SK-N-SH (cell line): Measurements from ENCODE around the gene CNTNAP5. TPM values are rescaled to one million over a fixed set of nuclear protein-coding genes. Genes with fewer than 3 reads are reported as not detected.

Experiments used
- CTCF ChIA-PET: fragments of 300-600, 350-600 bp; formaldehyde crosslinking; extraction: SDS; loops from one replicate; lab custom pipeline; 2021; lab: Yijun Ruan, JAX
- POLR2A ChIA-PET: fragments of 350-600 bp; sonication (Branson Sonifier 250); formaldehyde crosslinking; extraction: SDS; loops from one replicate; lab custom pipeline; 2020; ENCODE audit warnings: antibody characterized with exemption, inconsistent platforms; lab: Yijun Ruan, JAX
- DNase-seq: peaks from one replicate; pipeline ENCODE4 v3.0.0; 2012
- H2AFZ ChIP-seq: fragments of 200-600 bp; sonication (generic); 2 replicates; pipeline ENCODE4 v1.8.1; 2016; ENCODE audit warnings: antibody characterized with exemption, mild to moderate bottlenecking, low read depth
- H3F3A ChIP-seq: fragments of 200-600 bp; sonication (generic); replicated peaks from 2 replicates; pipeline ENCODE3; 2016; ENCODE audit warnings: antibody characterized with exemption, mild to moderate bottlenecking; ENCODE audit not compliant: insufficient read depth
- H3K27ac ChIP-seq, 2 experiments: fragments of 200-500 bp in 1 of 2; fragments of 200-600 bp in 1 of 2; sonication (Bioruptor generic) in 1 of 2; sonication (generic), shearing (Covaris generic) in 1 of 2; 2 replicates each; pipeline versions ENCODE4 v1.5.1 to v1.6.1; 2014 to 2016; ENCODE audit warnings: low read depth in 2 of 2, inconsistent platforms in 1 of 2, low read length in 1 of 2, mild to moderate bottlenecking in 1 of 2, mixed read lengths in 1 of 2
- H3K27me3 ChIP-seq: fragments of 200-600 bp; sonication (generic), shearing (Covaris generic); 2 replicates; pipeline ENCODE4 v1.6.1; 2016; ENCODE audit warnings: mixed run types; ENCODE audit not compliant: insufficient read depth
- H3K36me3 ChIP-seq, 2 experiments: fragments of 200-500 bp in 1 of 2; fragments of 200-600 bp in 1 of 2; sonication (Bioruptor generic) in 1 of 2; sonication (generic) in 1 of 2; replicated peaks in 1 of 2; 2 replicates each; pipeline versions ENCODE3 to v1.5.1; 2014 to 2016; ENCODE audit warnings: low read length in 1 of 2, mild to moderate bottlenecking in 1 of 2; ENCODE audit not compliant: insufficient read depth in 2 of 2, control insufficient read depth in 1 of 2
- H3K4me1 ChIP-seq, 2 experiments: fragments of 200-500 bp in 1 of 2; fragments of 200-600 bp in 1 of 2; sonication (Bioruptor generic) in 1 of 2; sonication (generic), shearing (Covaris generic) in 1 of 2; 2 replicates each; pipeline versions ENCODE4 v1.5.1 to v1.6.1; 2014 to 2016; ENCODE audit warnings: low read depth in 1 of 2, low read length in 1 of 2, mixed run types in 1 of 2; ENCODE audit not compliant: insufficient read depth in 2 of 2, control insufficient read depth in 1 of 2
- H3K4me2 ChIP-seq: fragments of 200-600 bp; sonication (generic), shearing (Covaris generic); 2 replicates; pipeline ENCODE4 v1.6.1; 2017; ENCODE audit warnings: mixed run types
- H3K4me3 ChIP-seq, 2 experiments: fragments of 200-500 bp in 1 of 2; fragments of 200-600 bp in 1 of 2; sonication (Bioruptor generic) in 1 of 2; sonication (generic), shearing (Covaris generic) in 1 of 2; 2 replicates each; pipeline versions ENCODE4 v1.5.1 to v1.8.1; 2014 to 2016; ENCODE audit warnings: low read depth in 2 of 2, inconsistent platforms in 1 of 2, low read length in 1 of 2, mild to moderate bottlenecking in 1 of 2, mixed read lengths in 1 of 2, moderate library complexity in 1 of 2
- H3K79me2 ChIP-seq: fragments of 200-600 bp; sonication (generic); 2 replicates; pipeline ENCODE4 v1.8.1; 2017; ENCODE audit warnings: mild to moderate bottlenecking; ENCODE audit not compliant: insufficient read depth
- H3K9ac ChIP-seq: fragments of 200-600 bp; sonication (generic); 2 replicates; pipeline ENCODE4 v1.6.1; 2017; ENCODE audit warnings: mixed run types
- H3K9me2 ChIP-seq: fragments of 200-600 bp; sonication (generic); 2 replicates; pipeline ENCODE4 v1.6.1; 2017; ENCODE audit warnings: mixed run types
- H3K9me3 ChIP-seq: fragments of 200-600 bp; sonication (generic); 2 replicates; pipeline ENCODE4 v1.6.1; 2017; ENCODE audit warnings: mixed run types, mild to moderate bottlenecking, moderate library complexity
- H4K20me1 ChIP-seq: fragments of 200-600 bp; sonication (generic); 2 replicates; pipeline ENCODE4 v1.6.1; 2017; ENCODE audit warnings: mild to moderate bottlenecking, mixed run types; ENCODE audit not compliant: insufficient read depth
- ELF1 ChIP-seq: IDR thresholded peaks from 2 replicates; pipeline ENCODE4 v1.4.0; 2012
- EP300 ChIP-seq, 2 experiments: IDR thresholded peaks; 2 replicates each; pipeline versions ENCODE4 v1.4.0 to v1.6.1; 2012; ENCODE audit warnings: borderline replicate concordance in 1 of 2, low read depth in 1 of 2, low read length in 1 of 2
- EZH2phosphoT487 ChIP-seq: fragments of 200-600 bp; sonication (generic); IDR thresholded peaks from 2 replicates; pipeline ENCODE4 v1.6.1; 2017; ENCODE audit warnings: low read depth, mixed run types, mild to moderate bottlenecking, antibody characterized with exemption, moderate library complexity, borderline replicate concordance
- FOSL2 ChIP-seq: IDR thresholded peaks from 2 replicates; pipeline ENCODE4 v1.4.0; 2012; ENCODE audit warnings: low read depth, mild to moderate bottlenecking, moderate library complexity, borderline replicate concordance
- FOXM1 ChIP-seq: IDR thresholded peaks from 2 replicates; pipeline ENCODE4 v1.4.0; 2012; ENCODE audit warnings: low read depth, mild to moderate bottlenecking
- GABPA ChIP-seq: IDR thresholded peaks from 2 replicates; pipeline ENCODE4 v1.4.0; 2012; ENCODE audit warnings: low read depth, mild to moderate bottlenecking
- GATA2 ChIP-seq: sonication (generic); formaldehyde crosslinking; IDR thresholded peaks from 2 replicates; pipeline ENCODE4 v1.5.0; 2020; ENCODE audit warnings: mild to moderate bottlenecking, missing genetic modification reagents
- JUND ChIP-seq: IDR thresholded peaks from 2 replicates; pipeline ENCODE4 v1.4.0; 2012
- NFIC ChIP-seq: IDR thresholded peaks from 2 replicates; pipeline ENCODE4 v1.4.0; 2012; ENCODE audit warnings: borderline replicate concordance
- PBX3 ChIP-seq: IDR thresholded peaks from 2 replicates; pipeline ENCODE4; 2012
- POLR2AphosphoS5 ChIP-seq: IDR thresholded peaks from 2 replicates; pipeline ENCODE4 v1.6.1; 2012; ENCODE audit warnings: low read depth, low read length
- RAD21 ChIP-seq: IDR thresholded peaks from 2 replicates; pipeline ENCODE4 v1.6.1; 2012; ENCODE audit warnings: mild to moderate bottlenecking, low read length
- RCOR1 ChIP-seq: fragments of 150-350 bp; IDR thresholded peaks from 2 replicates; pipeline ENCODE4 v1.6.1; 2017; ENCODE audit warnings: antibody characterized with exemption, low read length
- RFX5 ChIP-seq: IDR thresholded peaks from 2 replicates; pipeline ENCODE4 v1.6.1; 2012; ENCODE audit warnings: mild to moderate bottlenecking, improper control_type of control experiment, low read length
- RXRA ChIP-seq: IDR thresholded peaks from 2 replicates; pipeline ENCODE4 v1.4.0; 2012; ENCODE audit warnings: low read depth, mild to moderate bottlenecking, borderline replicate concordance
- SIN3A ChIP-seq: IDR thresholded peaks from 2 replicates; pipeline ENCODE4 v1.6.1; 2012; ENCODE audit warnings: low read depth, mild to moderate bottlenecking, low read length, moderate library complexity, borderline replicate concordance
- SMC3 ChIP-seq: IDR thresholded peaks from 2 replicates; pipeline ENCODE4 v1.6.1; 2012; ENCODE audit warnings: low read depth, low read length, improper control_type of control experiment
- TAF1 ChIP-seq: IDR thresholded peaks from 2 replicates; pipeline ENCODE4 v1.6.1; 2012; ENCODE audit warnings: low read depth, mild to moderate bottlenecking, low read length, moderate library complexity, borderline replicate concordance
- TCF12 ChIP-seq: IDR thresholded peaks from 2 replicates; pipeline ENCODE4 v1.4.0; 2012
- TEAD4 ChIP-seq: IDR thresholded peaks from 2 replicates; pipeline ENCODE4 v1.4.0; 2012; ENCODE audit warnings: mild to moderate bottlenecking, borderline replicate concordance; ENCODE audit not compliant: insufficient read depth
- USF1 ChIP-seq: IDR thresholded peaks from 2 replicates; pipeline ENCODE4 v1.4.0; 2012; ENCODE audit warnings: low read depth, borderline replicate concordance
- YY1 ChIP-seq: IDR thresholded peaks from 2 replicates; pipeline ENCODE4 v1.4.0; 2012; ENCODE audit warnings: low read depth, mild to moderate bottlenecking
- WGBS: methylation state at CpG from one replicate; pipeline ENCODE4 v1.1.6; 2017; ENCODE audit warnings: low lambda C conversion rate; 5-methylcytosine and 5-hydroxymethylcytosine counted together
- polyA plus RNA-seq, 3 experiments: library from polyadenylated mRNA; depleted of rRNA; stranded (reverse); fragments of >200 nt; gene quantifications; 2 replicates each; pipeline ENCODE4 v1.2.3, GENCODE V29; 2012
- TF ChIP-seq, protein P1 (sequence below): IDR thresholded peaks from 2 replicates; pipeline ENCODE4 v1.6.1; 2012; ENCODE audit warnings: mild to moderate bottlenecking, low read depth, low read length, moderate library complexity
- TF ChIP-seq, protein P2 (sequence below): fragments of 150-350 bp; IDR thresholded peaks from 2 replicates; pipeline ENCODE4 v1.6.1; 2017; ENCODE audit warnings: antibody characterized with exemption, low read length, low read depth, borderline replicate concordance

Gene CNTNAP5
- polyA plus RNA-seq, 1 of the 3 experiments (the other 2 are of a cell fraction), result 0.08 TPM

- Histone ChIP-seq H3K9me3 (peaks cover 5% of the 10 kb centered on the region), H3K9ac (no peak overlapping the region), H3K4me1 (no peaks in the 10 kb centered on the region), H3K4me3 (no peak overlapping the region)
- CTCF ChIA-PET, result no interaction called here
- WGBS, result 49% methylated on average over 2 of the region's 2 CpGs
- TF ChIP-seq ELF1, result no peak
- TF ChIP-seq FOSL2, result no peak
- TF ChIP-seq, protein P1, sequence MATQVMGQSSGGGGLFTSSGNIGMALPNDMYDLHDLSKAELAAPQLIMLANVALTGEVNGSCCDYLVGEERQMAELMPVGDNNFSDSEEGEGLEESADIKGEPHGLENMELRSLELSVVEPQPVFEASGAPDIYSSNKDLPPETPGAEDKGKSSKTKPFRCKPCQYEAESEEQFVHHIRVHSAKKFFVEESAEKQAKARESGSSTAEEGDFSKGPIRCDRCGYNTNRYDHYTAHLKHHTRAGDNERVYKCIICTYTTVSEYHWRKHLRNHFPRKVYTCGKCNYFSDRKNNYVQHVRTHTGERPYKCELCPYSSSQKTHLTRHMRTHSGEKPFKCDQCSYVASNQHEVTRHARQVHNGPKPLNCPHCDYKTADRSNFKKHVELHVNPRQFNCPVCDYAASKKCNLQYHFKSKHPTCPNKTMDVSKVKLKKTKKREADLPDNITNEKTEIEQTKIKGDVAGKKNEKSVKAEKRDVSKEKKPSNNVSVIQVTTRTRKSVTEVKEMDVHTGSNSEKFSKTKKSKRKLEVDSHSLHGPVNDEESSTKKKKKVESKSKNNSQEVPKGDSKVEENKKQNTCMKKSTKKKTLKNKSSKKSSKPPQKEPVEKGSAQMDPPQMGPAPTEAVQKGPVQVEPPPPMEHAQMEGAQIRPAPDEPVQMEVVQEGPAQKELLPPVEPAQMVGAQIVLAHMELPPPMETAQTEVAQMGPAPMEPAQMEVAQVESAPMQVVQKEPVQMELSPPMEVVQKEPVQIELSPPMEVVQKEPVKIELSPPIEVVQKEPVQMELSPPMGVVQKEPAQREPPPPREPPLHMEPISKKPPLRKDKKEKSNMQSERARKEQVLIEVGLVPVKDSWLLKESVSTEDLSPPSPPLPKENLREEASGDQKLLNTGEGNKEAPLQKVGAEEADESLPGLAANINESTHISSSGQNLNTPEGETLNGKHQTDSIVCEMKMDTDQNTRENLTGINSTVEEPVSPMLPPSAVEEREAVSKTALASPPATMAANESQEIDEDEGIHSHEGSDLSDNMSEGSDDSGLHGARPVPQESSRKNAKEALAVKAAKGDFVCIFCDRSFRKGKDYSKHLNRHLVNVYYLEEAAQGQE, result no peak
- TF ChIP-seq GABPA, result no peak
- TF ChIP-seq RFX5, result no peak
- TF ChIP-seq YY1, result no peak
- TF ChIP-seq TCF12, result no peak
- TF ChIP-seq NFIC, result no peak
- TF ChIP-seq SIN3A, result no peak
- TF ChIP-seq RAD21, result no peak
- TF ChIP-seq TEAD4, result no peak
- no peak for TF ChIP-seq JUND
- no peak for TF ChIP-seq RCOR1
- no peak for TF ChIP-seq PBX3
- TF ChIP-seq, all 33 proteins: peak for 0
- Histone ChIP-seq H3K79me2 (no peaks in the 10 kb centered on the region), H3K36me3 (no peaks in the 10 kb centered on the region), H3K27me3 (no peaks in the 10 kb centered on the region), H2AFZ (no peak overlapping the region), H4K20me1 (no peaks in the 10 kb centered on the region), H3K4me2 (no peak overlapping the region), H3K27ac (no peak overlapping the region), H3K9me2 (no peaks in the 10 kb centered on the region), H3F3A (no peaks in the 10 kb centered on the region)
- POLR2A ChIA-PET, result no interaction called here
- DNase-seq, result no peak
These were observed 928.8 kb downstream of the CNTNAP5 start for GRCh38 chr2:124953921-124954320.

DNA sequence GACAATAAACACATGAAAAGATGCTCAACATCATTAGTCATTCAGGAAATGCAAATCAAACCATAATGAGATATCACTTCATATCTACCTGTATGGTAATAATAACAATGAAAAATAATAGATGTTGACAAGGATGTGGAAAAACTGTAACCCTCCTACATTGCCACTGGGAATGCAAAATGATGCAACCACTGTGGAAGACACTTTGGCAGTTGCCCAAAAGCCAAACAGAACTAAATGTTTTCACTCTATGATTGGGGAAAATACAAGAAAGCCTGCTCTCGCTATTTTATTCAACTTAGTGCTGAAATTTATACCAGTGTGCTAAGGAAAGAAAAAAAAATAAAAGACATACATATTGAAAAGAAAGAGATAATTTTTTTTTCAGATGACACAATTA, 934.5 kb downstream of the CNTNAP5 start:
- Histone ChIP-seq H3K36me3 (no peaks in the 10 kb centered on the region), H3K79me2 (no peaks in the 10 kb centered on the region), H3K4me1 (no peaks in the 10 kb centered on the region), H3K27me3 (no peaks in the 10 kb centered on the region), H3F3A (no peaks in the 10 kb centered on the region), H3K9me3 (peaks cover 2% of the 10 kb centered on the region; the same call in 1 of the 2 replicates), H3K9me2 (no peaks in the 10 kb centered on the region), H3K9ac (no peak overlapping the region), H3K27ac (no peak overlapping the region), H2AFZ (no peak overlapping the region), H3K4me3 (no peak overlapping the region), H4K20me1 (no peaks in the 10 kb centered on the region), H3K4me2 (no peak overlapping the region)
- ChIA-PET CTCF (interaction anchor here (0.9 kb wide), 1 partner anchor 13 kb away, joined by 3 read pairs; no protein-coding TSS in a partner anchor), POLR2A (no interaction called here)
- WGBS, result 16% methylated on average over 1 of the region's 1 CpG
- no peak for DNase-seq
- no peak for TF ChIP-seq JUND
- no peak for TF ChIP-seq RAD21
- TF ChIP-seq GATA2, result no peak
- TF ChIP-seq SMC3, result no peak
- TF ChIP-seq TCF12, result no peak
- no peak for TF ChIP-seq EZH2phosphoT487
- no peak for TF ChIP-seq GABPA
- TF ChIP-seq TEAD4, result no peak
- TF ChIP-seq NFIC, result no peak
- TF ChIP-seq, protein P2, sequence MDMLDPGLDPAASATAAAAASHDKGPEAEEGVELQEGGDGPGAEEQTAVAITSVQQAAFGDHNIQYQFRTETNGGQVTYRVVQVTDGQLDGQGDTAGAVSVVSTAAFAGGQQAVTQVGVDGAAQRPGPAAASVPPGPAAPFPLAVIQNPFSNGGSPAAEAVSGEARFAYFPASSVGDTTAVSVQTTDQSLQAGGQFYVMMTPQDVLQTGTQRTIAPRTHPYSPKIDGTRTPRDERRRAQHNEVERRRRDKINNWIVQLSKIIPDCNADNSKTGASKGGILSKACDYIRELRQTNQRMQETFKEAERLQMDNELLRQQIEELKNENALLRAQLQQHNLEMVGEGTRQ, result no peak
- TF ChIP-seq TAF1, result no peak
- TF ChIP-seq RXRA, result no peak
- TF ChIP-seq FOSL2, result no peak
- TF ChIP-seq EP300 (IDR thresholded peaks at IDR 0.05; ENCODE audit: borderline replicate concordance in 1 of 2, low read depth in 1 of 2, low read length in 1 of 2), result no peak
- no peak for TF ChIP-seq FOXM1
- TF ChIP-seq USF1, result no peak
- no peak for TF ChIP-seq YY1
- no peak for TF ChIP-seq POLR2AphosphoS5
